SKM-1 (cell line): ENCODE data around the gene LMX1B.

Experiments
- DNase-seq: peaks from one replicate; lab custom pipeline; 2025; ENCODE audit not compliant: unreplicated experiment; lab: John Stamatoyannopoulos, UW

LMX1B gene

DNA sequence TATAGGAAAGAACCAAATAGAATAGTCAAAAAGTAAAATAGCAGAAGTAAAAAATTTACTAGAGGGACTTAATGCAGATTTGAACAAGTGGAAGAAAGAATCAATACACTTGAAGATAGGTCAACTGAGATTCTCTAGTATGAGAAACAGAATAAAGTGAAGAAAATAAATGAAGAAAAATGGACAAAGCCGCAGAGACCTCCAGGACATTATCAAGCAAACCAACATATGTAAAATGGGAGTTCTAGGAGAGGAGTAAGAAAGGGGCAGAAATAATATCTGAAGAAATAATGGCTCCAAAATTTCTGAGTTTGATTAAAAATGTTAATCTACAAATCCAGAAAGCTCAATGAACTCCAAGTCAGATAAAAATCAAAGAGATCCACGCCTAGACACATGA is 121.1 kb downstream of the LMX1B start:
- DNase-seq, result no peak

GRCh38 chr9:126735482-126735881 is 121.8 kb downstream of the LMX1B start:
- DNase-seq, result no peak

DNA sequence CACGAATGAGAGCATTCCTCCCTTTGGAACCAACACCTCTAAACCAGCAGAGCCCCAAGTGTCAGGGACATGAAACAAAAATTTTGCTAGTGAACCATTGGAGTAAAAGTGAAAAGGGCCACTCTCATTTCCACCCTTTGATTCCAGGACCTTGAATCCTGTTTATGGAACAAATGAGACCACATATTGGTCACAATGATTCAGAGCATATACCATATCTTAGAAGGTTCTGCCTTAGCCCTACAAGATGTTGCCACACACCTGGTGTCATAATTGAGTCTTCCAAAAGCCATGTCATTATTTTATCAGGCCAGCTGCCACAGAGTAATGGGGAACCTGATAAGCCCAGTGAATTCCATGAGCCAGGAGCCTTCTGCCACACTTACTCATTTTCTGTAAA is 124.8 kb downstream of the LMX1B start:
- DNase-seq, result no peak

- DNase-seq, result no peak
Measured at GRCh38 chr9:126743041-126743440, 129.3 kb downstream of the LMX1B start.

GRCh38 chr9:126745574-126746411 is 132.1 kb downstream of the LMX1B start:
- DNase-seq, result no peak
